Calu3 (cell line): ENCODE data around the gene NTRK2. TPM values are rescaled to one million over a fixed set of nuclear protein-coding genes. Genes with fewer than 3 reads are reported as not detected.

Experiments used
- BruUV-seq: library from RNA; stranded (reverse); fragments of 400-500 nt; replicated peaks from 2 replicates; lab custom pipeline; 2021; lab: Mats Ljungman, UMichigan
- CTCF ChIA-PET: fragments of 300-600 bp; sonication (Branson Sonifier 250); formaldehyde crosslinking; loops from one replicate; lab custom pipeline; 2022; ENCODE audit warnings: antibody characterized with exemption; lab: Charles Lee
- DNase-seq: peaks from one replicate; pipeline ENCODE4 v3.0.0; 2022
- H3K27ac Mint-ChIP-seq: one replicate; pipeline ENCODE4 v1.8.0; 2022; ENCODE audit warnings: mixed read lengths; ENCODE audit not compliant: unreplicated experiment
- H3K27me3 Mint-ChIP-seq: one replicate; pipeline ENCODE4 v1.8.0; 2022; ENCODE audit warnings: mixed read lengths; ENCODE audit not compliant: unreplicated experiment
- H3K36me3 Mint-ChIP-seq: one replicate; pipeline ENCODE4 v1.8.0; 2022; ENCODE audit warnings: mild to moderate bottlenecking, moderate library complexity, mixed read lengths; ENCODE audit not compliant: insufficient read depth, unreplicated experiment
- H3K4me1 Mint-ChIP-seq: one replicate; pipeline ENCODE4 v1.8.0; 2022; ENCODE audit warnings: mild to moderate bottlenecking, low read depth, mixed read lengths; ENCODE audit not compliant: unreplicated experiment
- H3K4me3 Mint-ChIP-seq: one replicate; pipeline ENCODE4 v1.8.0; 2022; ENCODE audit warnings: mild to moderate bottlenecking, low read depth, moderate library complexity, mixed read lengths; ENCODE audit not compliant: unreplicated experiment
- H3K9me3 Mint-ChIP-seq: one replicate; pipeline ENCODE4 v1.8.0; 2022; ENCODE audit warnings: low read depth, mixed read lengths; ENCODE audit not compliant: unreplicated experiment
- CTCF ChIP-seq: fragments of 200-600 bp; IDR thresholded peaks from one replicate; pipeline ENCODE4 v1.8.0; 2022; ENCODE audit warnings: antibody characterized with exemption; ENCODE audit not compliant: unreplicated experiment
- intact Hi-C: fragments of 100-400 bp; cut with micrococcal nuclease; formaldehyde crosslinking; loops from one replicate; pipeline ENCODE4 v1.10.0; 2022; ENCODE audit not compliant: unreplicated experiment
- total RNA-seq: library from RNA; stranded (reverse); gene quantifications from 2 replicates; pipeline ENCODE4 v1.2.3, GENCODE V29; 2022

Gene NTRK2
- total RNA-seq, 1 experiment from 2014 or later, result 2.1 TPM

GRCh38 chr9:85054017-85054416 is 384.5 kb downstream of the NTRK2 start:
- intact Hi-C loops, result no loop called here
- Mint-ChIP-seq H3K36me3 (no peaks in the 10 kb centered on the region), H3K27me3 (no peaks in the 10 kb centered on the region), H3K27ac (no peak overlapping the region), H3K4me1 (peaks cover 14% of the 10 kb centered on the region), H3K4me3 (no peak overlapping the region), H3K9me3 (no peaks in the 10 kb centered on the region)
- CTCF ChIA-PET, result no interaction called here
- BruUV-seq, result no TSS peak
- DNase-seq, result no peak
- TF ChIP-seq CTCF, result no peak

DNA sequence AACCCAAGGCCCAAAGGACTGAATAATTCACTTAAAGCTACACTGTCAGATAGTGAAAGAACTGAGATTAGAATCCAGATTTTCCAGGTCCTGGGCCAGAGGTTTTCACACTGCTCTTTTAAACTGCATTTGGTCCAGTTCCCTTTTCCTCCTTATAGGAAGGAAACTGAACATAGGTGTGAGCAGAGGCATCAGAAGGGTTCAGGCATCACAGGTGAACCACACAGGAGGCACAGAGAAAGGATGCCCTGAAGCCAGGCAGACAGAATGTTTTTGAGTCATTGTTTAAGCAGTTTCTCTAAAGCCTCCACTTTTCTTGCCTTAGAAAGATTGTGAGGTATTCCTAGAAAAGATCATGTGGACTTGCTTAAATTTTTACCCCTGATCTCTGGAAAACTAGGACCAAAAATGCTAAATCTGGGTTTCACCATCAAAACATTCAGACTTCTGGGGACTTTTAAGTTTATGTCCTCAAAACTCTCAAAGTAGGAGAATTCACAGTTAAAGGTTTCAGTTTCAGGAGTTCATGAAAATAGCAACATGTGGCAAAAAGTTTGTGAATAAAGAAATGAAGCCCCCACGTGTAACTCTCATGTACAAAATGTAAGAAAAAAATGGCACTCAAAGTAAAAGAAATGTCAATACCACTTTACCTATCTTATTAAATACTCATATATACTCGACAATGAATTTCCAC is 386.1 kb downstream of the NTRK2 start:
- BruUV-seq, result no TSS peak
- H3K36me3 Mint-ChIP-seq, result no peaks in the 10 kb centered on the region
- H3K9me3 Mint-ChIP-seq, result no peaks in the 10 kb centered on the region
- H3K27me3 Mint-ChIP-seq, result no peaks in the 10 kb centered on the region
- H3K27ac Mint-ChIP-seq, result no peak overlapping the region
- no peak overlapping the region for H3K4me3 Mint-ChIP-seq
- CTCF ChIA-PET, result no interaction called here
- DNase-seq, result no peak
- intact Hi-C loops, result no loop called here
- peaks cover 14% of the 10 kb centered on the region for H3K4me1 Mint-ChIP-seq
- TF ChIP-seq CTCF, result no peak

DNA sequence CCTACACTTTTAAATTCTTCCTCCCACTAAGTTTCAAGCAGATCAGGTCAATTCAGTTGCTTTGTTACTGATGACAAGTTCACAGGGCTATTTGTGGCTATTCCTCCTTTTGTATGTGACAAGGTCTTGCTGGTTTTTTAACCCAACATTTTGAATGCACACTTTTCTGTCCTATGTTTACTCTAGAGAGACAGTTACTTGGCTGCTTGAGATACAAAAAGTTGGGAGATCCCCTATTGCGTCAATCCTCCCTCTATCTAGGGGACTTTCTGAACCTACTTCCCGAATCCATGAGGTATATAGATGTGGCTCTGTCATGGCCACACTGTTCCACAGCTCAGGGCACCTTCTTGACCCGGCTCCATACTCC is 386.7 kb downstream of the NTRK2 start:
- intact Hi-C loops, result no loop called here
- Mint-ChIP-seq H3K36me3 (no peaks in the 10 kb centered on the region), H3K4me3 (no peak overlapping the region), H3K4me1 (peaks cover 14% of the 10 kb centered on the region), H3K27me3 (peaks cover 3% of the 10 kb centered on the region), H3K27ac (no peak overlapping the region), H3K9me3 (no peaks in the 10 kb centered on the region)
- CTCF ChIA-PET, result no interaction called here
- no TSS peak for BruUV-seq
- no peak for DNase-seq
- no peak for TF ChIP-seq CTCF

DNA sequence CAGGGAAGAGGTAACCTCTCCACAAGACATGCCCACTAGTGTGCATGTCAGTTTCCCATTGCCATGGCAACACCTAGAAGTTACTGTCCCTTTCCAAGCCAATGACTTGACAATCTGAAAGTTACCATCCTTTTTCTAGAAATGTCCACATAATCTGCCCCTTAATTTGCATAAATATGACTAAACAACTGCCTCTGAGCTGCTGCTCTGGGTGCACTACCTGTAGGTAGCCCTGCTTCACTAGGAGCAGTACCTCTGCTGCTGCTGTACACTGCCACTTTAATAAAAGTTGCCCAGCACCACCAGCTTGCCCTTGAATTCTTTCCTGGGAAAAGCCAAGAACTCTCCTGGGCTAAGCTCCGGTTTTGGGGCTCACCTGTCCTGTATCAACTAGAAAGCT is 392.4 kb downstream of the NTRK2 start:
- H3K36me3 Mint-ChIP-seq, result no peaks in the 10 kb centered on the region
- no peak for TF ChIP-seq CTCF
- peaks cover 10% of the 10 kb centered on the region for H3K27me3 Mint-ChIP-seq
- no TSS peak for BruUV-seq
- CTCF ChIA-PET, result no interaction called here
- DNase-seq, result no peak
- H3K4me1 Mint-ChIP-seq, result no peaks in the 10 kb centered on the region
- H3K4me3 Mint-ChIP-seq, result no peak overlapping the region
- no peaks in the 10 kb centered on the region for H3K9me3 Mint-ChIP-seq
- H3K27ac Mint-ChIP-seq, result no peak overlapping the region
- intact Hi-C loops, result no loop called here
